T-helper 1 cell treated with Interleukin-12 subunit alpha and Interleukin-12 subunit beta and Interleukin-4 antibody, amounts not matched to agents 30 μg/mL and 1 μg/mL, for 36 hours (primary cell): ENCODE results near the gene CST9L.

Source experiments
- H3K27ac Mint-ChIP-seq: one replicate; pipeline ENCODE4 v1.8.0; 2021; ENCODE audit warnings: mild to moderate bottlenecking, mixed read lengths
- H3K27me3 Mint-ChIP-seq: one replicate; pipeline ENCODE4 v1.8.0; 2021; ENCODE audit warnings: low read depth, mixed read lengths
- H3K36me3 Mint-ChIP-seq: one replicate; pipeline ENCODE4 v1.8.0; 2021; ENCODE audit warnings: low read depth, mixed read lengths
- H3K4me1 Mint-ChIP-seq: one replicate; pipeline ENCODE4 v1.8.0; 2021; ENCODE audit warnings: low read depth, mixed read lengths
- H3K4me3 Mint-ChIP-seq: one replicate; pipeline ENCODE4 v1.8.0; 2021; ENCODE audit warnings: mild to moderate bottlenecking, moderate library complexity, mixed read lengths
- H3K9me3 Mint-ChIP-seq: one replicate; pipeline ENCODE4 v1.8.0; 2021; ENCODE audit warnings: mixed read lengths

CST9L gene

GRCh38 chr20:23520185-23520584, 48.1 kb downstream of the CST9L start:
- Mint-ChIP-seq H3K36me3 (no peaks in the 10 kb centered on the region), H3K27ac (no peak overlapping the region), H3K4me1 (no peaks in the 10 kb centered on the region), H3K4me3 (no peak overlapping the region), H3K27me3 (no peaks in the 10 kb centered on the region), H3K9me3 (no peaks in the 10 kb centered on the region)

- H3K9me3 Mint-ChIP-seq = no peaks in the 10 kb centered on the region
- H3K36me3 Mint-ChIP-seq = no peaks in the 10 kb centered on the region
- no peak overlapping the region for H3K4me3 Mint-ChIP-seq
- no peaks in the 10 kb centered on the region for H3K4me1 Mint-ChIP-seq
- no peak overlapping the region for H3K27ac Mint-ChIP-seq
- H3K27me3 Mint-ChIP-seq = no peaks in the 10 kb centered on the region
Observed at GRCh38 chr20:23519556-23519955, 48.7 kb downstream of the CST9L start.

GRCh38 chr20:23517719-23518118, 50.6 kb downstream of the CST9L start:
- H3K36me3 Mint-ChIP-seq = no peaks in the 10 kb centered on the region
- no peaks in the 10 kb centered on the region for H3K4me1 Mint-ChIP-seq
- no peak overlapping the region for H3K27ac Mint-ChIP-seq
- no peak overlapping the region for H3K4me3 Mint-ChIP-seq
- no peaks in the 10 kb centered on the region for H3K9me3 Mint-ChIP-seq
- H3K27me3 Mint-ChIP-seq = peaks cover 3% of the 10 kb centered on the region

GRCh38 chr20:23515250-23515939, 52.9 kb downstream of the CST9L start:
- H3K4me1 Mint-ChIP-seq = no peaks in the 10 kb centered on the region
- H3K27ac Mint-ChIP-seq = no peak overlapping the region
- no peaks in the 10 kb centered on the region for H3K36me3 Mint-ChIP-seq
- no peak overlapping the region for H3K4me3 Mint-ChIP-seq
- H3K9me3 Mint-ChIP-seq = no peaks in the 10 kb centered on the region
- peaks cover 3% of the 10 kb centered on the region for H3K27me3 Mint-ChIP-seq

GRCh38 chr20:23514848-23515247, 53.4 kb downstream of the CST9L start:
- Mint-ChIP-seq H3K36me3 (no peaks in the 10 kb centered on the region), H3K27me3 (peaks cover 3% of the 10 kb centered on the region), H3K27ac (no peak overlapping the region), H3K9me3 (no peaks in the 10 kb centered on the region), H3K4me3 (no peak overlapping the region), H3K4me1 (no peaks in the 10 kb centered on the region)
